GM23338 (cell line): ENCODE results near the gene NHLRC4. TPM values are rescaled to one million over a fixed set of nuclear protein-coding genes. Genes with fewer than 3 reads are reported as not detected.
A peak's percentile ranks its signal among the peaks of the same experiment; 100 is the strongest.

Experiments
- ATAC-seq: fragments of 200-7000 bp; cut with Tn5 transposase; 3 replicates; pipeline ENCODE4 v1.9.1; 2020
- DNase-seq: peaks from one replicate; pipeline ENCODE4 v3.0.0-alpha.2; 2015; ENCODE audit warnings: low spot score
- H2AFZ ChIP-seq: fragments of 200-600 bp; sonication (generic); 2 replicates; pipeline ENCODE4 v1.8.0; 2016; ENCODE audit warnings: antibody characterized with exemption, mild to moderate bottlenecking, moderate library complexity
- H3F3A ChIP-seq: fragments of 200-600 bp; sonication (generic); replicated peaks from 2 replicates; pipeline ENCODE4 v1.8.0; 2017; ENCODE audit warnings: antibody characterized with exemption, mixed run types, low read depth
- H3K27ac ChIP-seq: fragments of 200-600 bp; sonication (generic); 2 replicates; pipeline ENCODE4 v1.6.1; 2016; ENCODE audit warnings: low read depth
- H3K27me3 ChIP-seq: fragments of 200-600 bp; sonication (generic); 2 replicates; pipeline ENCODE4 v1.8.0; 2016; ENCODE audit warnings: mild to moderate bottlenecking, mixed run types, moderate library complexity; ENCODE audit not compliant: insufficient read depth
- H3K36me3 ChIP-seq: fragments of 200-600 bp; sonication (generic); 2 replicates; pipeline ENCODE4 v1.8.0; 2016; ENCODE audit warnings: mild to moderate bottlenecking; ENCODE audit not compliant: insufficient read depth
- H3K4me1 ChIP-seq: fragments of 200-600 bp; sonication (generic); 2 replicates; pipeline ENCODE4 v1.8.0; 2016; ENCODE audit warnings: mild to moderate bottlenecking, moderate library complexity; ENCODE audit not compliant: insufficient read depth
- H3K4me2 ChIP-seq: fragments of 200-600 bp; sonication (generic); 2 replicates; pipeline ENCODE4 v1.7.1; 2017; ENCODE audit warnings: mixed run types
- H3K4me3 ChIP-seq: fragments of 200-600 bp; sonication (generic); 2 replicates; pipeline ENCODE4 v1.6.1; 2016; ENCODE audit warnings: mixed run types
- H3K79me2 ChIP-seq: fragments of 200-600 bp; sonication (generic); replicated peaks from 2 replicates; pipeline ENCODE4 v1.8.0; 2017; ENCODE audit warnings: mild to moderate bottlenecking; ENCODE audit not compliant: insufficient read depth
- H3K9me2 ChIP-seq: fragments of 200-600 bp; sonication (generic); 2 replicates; pipeline ENCODE4 v1.8.0; 2017; ENCODE audit not compliant: insufficient read depth
- H4K20me1 ChIP-seq: fragments of 200-600 bp; sonication (generic); replicated peaks from 2 replicates; pipeline ENCODE4 v1.8.0; 2017; ENCODE audit warnings: mild to moderate bottlenecking; ENCODE audit not compliant: insufficient read depth
- H3K27ac Mint-ChIP-seq: 2 replicates; pipeline ENCODE4 v1.8.0; 2020; ENCODE audit warnings: inconsistent platforms, mild to moderate bottlenecking, moderate library complexity, mixed read lengths
- H3K27me3 Mint-ChIP-seq: 3 replicates; pipeline ENCODE4 v1.8.0; 2022; ENCODE audit warnings: low read depth, mild to moderate bottlenecking, moderate library complexity, mixed read lengths, inconsistent platforms; ENCODE audit not compliant: insufficient read depth, poor library complexity
- H3K36me3 Mint-ChIP-seq: 3 replicates; pipeline ENCODE4 v1.8.0; 2021; ENCODE audit warnings: low read depth, mild to moderate bottlenecking, inconsistent platforms, moderate library complexity, mixed read lengths
- H3K4me1 Mint-ChIP-seq: 3 replicates; pipeline ENCODE4 v1.8.0; 2020; ENCODE audit warnings: mild to moderate bottlenecking, inconsistent platforms, mixed read lengths
- H3K4me3 Mint-ChIP-seq: 3 replicates; pipeline ENCODE4 v1.8.0; 2021; ENCODE audit warnings: moderate library complexity, mild to moderate bottlenecking, inconsistent platforms, mixed read lengths
- H3K9me3 Mint-ChIP-seq: 3 replicates; pipeline ENCODE4 v1.8.0; 2020; ENCODE audit warnings: moderate library complexity, mild to moderate bottlenecking, inconsistent platforms, mixed read lengths
- CREB1 ChIP-seq: fragments of 250-450 bp; sonication (Bioruptor Pico); IDR thresholded peaks from 2 replicates; pipeline ENCODE4 v1.5.0; 2020; ENCODE audit warnings: low read depth, mild to moderate bottlenecking, moderate library complexity
- EZH2 ChIP-seq: fragments of 200-600 bp; sonication (generic); IDR thresholded peaks from one replicate; pipeline ENCODE4 v1.8.0; 2017; ENCODE audit warnings: antibody characterized with exemption, mild to moderate bottlenecking, low read depth; ENCODE audit not compliant: unreplicated experiment
- JUNB ChIP-seq: IDR thresholded peaks from one replicate; pipeline ENCODE4 v1.6.1; 2016; ENCODE audit warnings: antibody characterized with exemption; ENCODE audit not compliant: unreplicated experiment
- NANOG ChIP-seq: IDR thresholded peaks from 2 replicates; pipeline ENCODE4 v1.6.1; 2016; ENCODE audit warnings: antibody characterized with exemption, borderline replicate concordance
- POLR2AphosphoS5 ChIP-seq: IDR thresholded peaks from 2 replicates; pipeline ENCODE4 v1.6.1; 2016; ENCODE audit warnings: antibody characterized with exemption, low read depth
- STAT1 ChIP-seq: IDR thresholded peaks from one replicate; pipeline ENCODE4 v1.6.1; 2016; ENCODE audit warnings: antibody characterized with exemption; ENCODE audit not compliant: unreplicated experiment
- ZNF114 ChIP-seq: fragments of 250-450 bp; sonication (Bioruptor Pico); IDR thresholded peaks from 2 replicates; pipeline ENCODE4 v1.5.0; 2020; ENCODE audit warnings: mild to moderate bottlenecking, moderate library complexity
- ZNF331 ChIP-seq: fragments of 250-450 bp; sonication (Bioruptor Pico); IDR thresholded peaks from 2 replicates; pipeline ENCODE4 v1.5.0; 2020; ENCODE audit warnings: low read depth, mild to moderate bottlenecking, moderate library complexity
- polyA plus RNA-seq: library from polyadenylated mRNA; unstranded; fragments of >200 nt; fragmentation: Nextera tagmentation; extraction: Ambion mirVana; gene quantifications from 2 replicates; pipeline ENCODE4 v1.2.1, GENCODE V29; 2016
- total RNA-seq: library from RNA; depleted of rRNA; stranded (reverse); fragments of >200 nt; shearing (Covaris generic); gene quantifications from 2 replicates; pipeline ENCODE4 v1.2.3, GENCODE V29; 2014
- TF ChIP-seq, protein P1 (sequence below): IDR thresholded peaks from one replicate; pipeline ENCODE4 v1.6.1; 2018; ENCODE audit warnings: antibody characterized with exemption; ENCODE audit not compliant: unreplicated experiment
- TF ChIP-seq, protein P2 (sequence below), 2 experiments: fragments of 200-600 bp in 1 of 2; sonication (generic) in 1 of 2; conservative IDR thresholded peaks; 2 replicates each; pipeline versions ENCODE4 v1.5.1 to v1.6.1; 2016 to 2017; ENCODE audit warnings: antibody characterized with exemption in 2 of 2, low read depth in 2 of 2, mild to moderate bottlenecking in 2 of 2, moderate library complexity in 1 of 2

NHLRC4 gene
- total and polyA plus RNA-seq, 2 experiments from 2014 or later, result 0.47 to 0.80 TPM

- TF ChIP-seq, protein P1, sequence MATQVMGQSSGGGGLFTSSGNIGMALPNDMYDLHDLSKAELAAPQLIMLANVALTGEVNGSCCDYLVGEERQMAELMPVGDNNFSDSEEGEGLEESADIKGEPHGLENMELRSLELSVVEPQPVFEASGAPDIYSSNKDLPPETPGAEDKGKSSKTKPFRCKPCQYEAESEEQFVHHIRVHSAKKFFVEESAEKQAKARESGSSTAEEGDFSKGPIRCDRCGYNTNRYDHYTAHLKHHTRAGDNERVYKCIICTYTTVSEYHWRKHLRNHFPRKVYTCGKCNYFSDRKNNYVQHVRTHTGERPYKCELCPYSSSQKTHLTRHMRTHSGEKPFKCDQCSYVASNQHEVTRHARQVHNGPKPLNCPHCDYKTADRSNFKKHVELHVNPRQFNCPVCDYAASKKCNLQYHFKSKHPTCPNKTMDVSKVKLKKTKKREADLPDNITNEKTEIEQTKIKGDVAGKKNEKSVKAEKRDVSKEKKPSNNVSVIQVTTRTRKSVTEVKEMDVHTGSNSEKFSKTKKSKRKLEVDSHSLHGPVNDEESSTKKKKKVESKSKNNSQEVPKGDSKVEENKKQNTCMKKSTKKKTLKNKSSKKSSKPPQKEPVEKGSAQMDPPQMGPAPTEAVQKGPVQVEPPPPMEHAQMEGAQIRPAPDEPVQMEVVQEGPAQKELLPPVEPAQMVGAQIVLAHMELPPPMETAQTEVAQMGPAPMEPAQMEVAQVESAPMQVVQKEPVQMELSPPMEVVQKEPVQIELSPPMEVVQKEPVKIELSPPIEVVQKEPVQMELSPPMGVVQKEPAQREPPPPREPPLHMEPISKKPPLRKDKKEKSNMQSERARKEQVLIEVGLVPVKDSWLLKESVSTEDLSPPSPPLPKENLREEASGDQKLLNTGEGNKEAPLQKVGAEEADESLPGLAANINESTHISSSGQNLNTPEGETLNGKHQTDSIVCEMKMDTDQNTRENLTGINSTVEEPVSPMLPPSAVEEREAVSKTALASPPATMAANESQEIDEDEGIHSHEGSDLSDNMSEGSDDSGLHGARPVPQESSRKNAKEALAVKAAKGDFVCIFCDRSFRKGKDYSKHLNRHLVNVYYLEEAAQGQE, result no peak
- TF ChIP-seq CREB1 (CRISPR knock-in tag) (no peak), ZNF114 (no peak), ZNF331 (CRISPR knock-in tag) (no peak), JUNB (no peak), NANOG (no peak), POLR2AphosphoS5 (no peak)
- TF ChIP-seq, protein P2, sequence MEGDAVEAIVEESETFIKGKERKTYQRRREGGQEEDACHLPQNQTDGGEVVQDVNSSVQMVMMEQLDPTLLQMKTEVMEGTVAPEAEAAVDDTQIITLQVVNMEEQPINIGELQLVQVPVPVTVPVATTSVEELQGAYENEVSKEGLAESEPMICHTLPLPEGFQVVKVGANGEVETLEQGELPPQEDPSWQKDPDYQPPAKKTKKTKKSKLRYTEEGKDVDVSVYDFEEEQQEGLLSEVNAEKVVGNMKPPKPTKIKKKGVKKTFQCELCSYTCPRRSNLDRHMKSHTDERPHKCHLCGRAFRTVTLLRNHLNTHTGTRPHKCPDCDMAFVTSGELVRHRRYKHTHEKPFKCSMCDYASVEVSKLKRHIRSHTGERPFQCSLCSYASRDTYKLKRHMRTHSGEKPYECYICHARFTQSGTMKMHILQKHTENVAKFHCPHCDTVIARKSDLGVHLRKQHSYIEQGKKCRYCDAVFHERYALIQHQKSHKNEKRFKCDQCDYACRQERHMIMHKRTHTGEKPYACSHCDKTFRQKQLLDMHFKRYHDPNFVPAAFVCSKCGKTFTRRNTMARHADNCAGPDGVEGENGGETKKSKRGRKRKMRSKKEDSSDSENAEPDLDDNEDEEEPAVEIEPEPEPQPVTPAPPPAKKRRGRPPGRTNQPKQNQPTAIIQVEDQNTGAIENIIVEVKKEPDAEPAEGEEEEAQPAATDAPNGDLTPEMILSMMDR (conservative IDR thresholded peaks at IDR 0.05; ENCODE audit: low read depth in 2 of 2), result no peak
These were observed 46.0 kb upstream of the NHLRC4 start (continued) for GRCh38 chr16:520847-521246.

DNA sequence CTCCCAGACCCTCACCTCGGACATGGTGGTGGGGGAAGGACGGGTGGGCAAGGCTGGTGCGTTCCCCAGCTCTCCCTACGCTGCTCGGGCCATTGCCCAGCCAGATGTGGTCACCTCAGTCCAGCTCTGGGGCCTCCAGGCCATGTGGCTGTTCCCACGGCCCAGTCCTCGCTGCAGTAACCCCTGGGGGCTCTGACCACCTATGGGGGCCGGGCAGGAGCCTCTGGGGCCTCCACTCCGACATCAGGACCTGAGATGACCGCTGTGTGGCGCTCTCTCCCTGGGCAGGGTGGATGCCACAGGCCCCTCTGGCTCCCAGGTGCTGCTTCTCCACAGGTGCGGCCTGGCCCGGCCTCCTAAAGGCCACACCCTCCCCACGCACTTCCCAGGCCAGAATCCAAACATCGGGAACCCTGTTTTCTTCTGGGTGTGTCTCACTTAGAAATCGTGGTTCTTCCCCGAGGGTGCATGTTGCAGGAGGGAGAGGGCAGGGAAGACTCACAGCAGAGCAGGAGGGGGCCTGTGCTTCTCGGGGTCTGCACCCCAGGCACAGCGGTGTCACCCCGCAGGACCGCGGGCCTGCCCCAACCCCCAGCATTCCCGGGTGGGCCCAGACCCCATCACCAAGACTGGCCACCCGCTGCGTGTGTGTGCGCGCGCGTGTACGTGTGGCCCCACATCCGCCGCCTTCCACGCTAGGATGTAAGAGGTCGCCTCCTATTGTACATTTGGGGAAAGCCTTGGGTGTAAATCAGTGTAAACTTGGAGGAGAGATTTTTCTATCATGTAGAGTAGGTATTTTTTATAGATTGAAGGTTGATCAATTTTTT is 45.2 kb upstream of the NHLRC4 start:
- no peaks in the 10 kb centered on the region for H3K9me2 ChIP-seq
- Mint-ChIP-seq H3K27me3 (peaks cover 19% of the 10 kb centered on the region), H3K4me3 (no peak overlapping the region), H3K4me1 (peaks cover 10% of the 10 kb centered on the region), H3K27ac (no peak overlapping the region), H3K36me3 (peaks cover 11% of the 10 kb centered on the region), H3K9me3 (no peaks in the 10 kb centered on the region; the same call in 2 of the 3 replicates)
- no peaks in the 10 kb centered on the region for H3K27me3 ChIP-seq
- no peak overlapping the region for H3K27ac ChIP-seq
- peaks cover 3% of the 10 kb centered on the region; the same call in 1 of the 2 replicates for H4K20me1 ChIP-seq
- peak; percentile 91 for DNase-seq
- H3K79me2 ChIP-seq, result peaks cover 5% of the 10 kb centered on the region; the same call in 1 of the 2 replicates
- H3K36me3 ChIP-seq, result no peaks in the 10 kb centered on the region
- TF ChIP-seq, protein P2 (conservative IDR thresholded peaks at IDR 0.05; ENCODE audit: low read depth in 2 of 2), result peak; percentile 69 to 89
- TF ChIP-seq POLR2AphosphoS5 (no peak), STAT1 (no peak), EZH2 (no peak), NANOG (no peak), ZNF331 (CRISPR knock-in tag) (no peak)
- peak; percentile 85 for ATAC-seq
- H3F3A ChIP-seq, result 0 out of 2 replicates have a peak, but pooled peaks cover 4% of the 10 kb centered on the region
- H3K4me1 ChIP-seq, result peaks cover 6% of the 10 kb centered on the region; the same call in 1 of the 2 replicates
- no peak overlapping the region for H3K4me2 ChIP-seq
- H3K4me3 ChIP-seq, result no peak overlapping the region
- H2AFZ ChIP-seq, result no peak overlapping the region
